Ectodermal cell (in vitro differentiated cells): ENCODE measurements around the gene PRCD.
A peak's percentile ranks its signal among the peaks of the same experiment; 100 is the strongest.

Experiments used
- H3K27ac ChIP-seq: 2 replicates; pipeline ENCODE4 v1.7.0; 2013; ENCODE audit warnings: mild to moderate bottlenecking, low read depth, low read length; ENCODE audit not compliant: insufficient read depth, poor library complexity, severe bottlenecking
- H3K27me3 ChIP-seq: 2 replicates; pipeline ENCODE4 v1.7.0; 2013; ENCODE audit warnings: mild to moderate bottlenecking, low read length; ENCODE audit not compliant: insufficient read depth, control insufficient read depth, poor library complexity, severe bottlenecking
- H3K36me3 ChIP-seq: one replicate; pipeline ENCODE4 v1.7.0; 2013; ENCODE audit warnings: low read length; ENCODE audit not compliant: control insufficient read depth, insufficient read depth
- H3K4me1 ChIP-seq: one replicate; pipeline ENCODE4 v1.7.0; 2013; ENCODE audit warnings: low read length; ENCODE audit not compliant: control insufficient read depth, insufficient read depth
- H3K4me3 ChIP-seq: 2 replicates; pipeline ENCODE4 v1.7.0; 2013; ENCODE audit warnings: low read depth, low read length, control low read depth; ENCODE audit not compliant: insufficient read depth
- H3K9me3 ChIP-seq: 2 replicates; pipeline ENCODE4 v1.7.0; 2013; ENCODE audit warnings: mild to moderate bottlenecking, low read length, moderate library complexity; ENCODE audit not compliant: control insufficient read depth
- WGBS, 2 experiments: methylation state at CpG; one replicate each; pipeline ENCODE4 v1.1.7; 2013; ENCODE audit warnings: missing lambda C conversion rate in 2 of 2; 5-methylcytosine and 5-hydroxymethylcytosine counted together

The PRCD gene

DNA sequence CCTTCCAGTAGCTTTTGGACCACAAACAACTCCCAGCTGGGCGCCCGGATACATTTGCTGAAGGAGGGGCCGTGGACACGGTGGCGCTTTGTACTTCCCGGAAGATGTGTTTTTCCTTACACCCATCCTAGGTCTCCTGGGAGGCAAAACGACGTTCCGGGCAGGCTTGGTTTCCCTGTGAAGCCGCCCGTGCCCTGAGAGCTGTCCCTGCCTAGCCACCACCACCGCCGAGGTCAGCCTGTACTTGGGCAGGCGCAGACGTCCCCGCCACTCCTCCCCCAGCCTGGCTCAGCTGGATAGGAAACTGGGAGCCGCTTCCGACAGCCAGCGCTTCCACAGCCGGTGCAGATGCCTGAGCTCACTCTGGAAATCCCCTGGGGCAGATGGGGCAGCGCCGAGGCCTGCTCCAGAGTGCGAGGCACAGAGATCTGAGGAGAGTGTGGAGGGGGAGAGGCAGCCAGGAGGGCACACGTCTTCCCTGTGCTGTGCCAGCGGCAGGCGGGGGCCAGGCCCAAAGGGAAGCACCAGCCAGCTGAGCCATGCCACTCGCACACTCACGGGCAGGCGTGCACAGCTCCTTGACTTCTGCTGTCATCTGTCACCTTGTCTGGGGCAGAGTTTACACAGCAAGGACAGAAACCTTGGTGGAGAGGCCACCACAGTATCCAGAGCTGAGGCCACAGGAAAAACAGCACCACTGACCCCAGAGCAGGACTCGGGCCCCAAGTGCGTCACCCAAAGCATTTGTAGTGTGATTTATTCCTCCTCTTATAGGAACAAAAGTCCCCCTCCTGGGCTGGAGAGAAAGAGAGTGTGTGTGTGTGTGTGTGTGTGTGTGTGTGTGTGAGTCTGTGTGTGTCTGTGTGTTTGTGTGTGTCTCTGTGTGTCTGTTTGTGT lies 41.6 kb upstream of the PRCD start:
- Histone ChIP-seq H3K27me3 (peaks cover 19% of the 10 kb centered on the region), H3K36me3 (no peaks in the 10 kb centered on the region), H3K9me3 (no peaks in the 10 kb centered on the region), H3K27ac (no peak overlapping the region), H3K4me3 (no peak overlapping the region), H3K4me1 (peaks cover 37% of the 10 kb centered on the region)
- 42 to 44% methylated on average over 31 of the region's 31 CpGs for WGBS, 2 experiments

DNA sequence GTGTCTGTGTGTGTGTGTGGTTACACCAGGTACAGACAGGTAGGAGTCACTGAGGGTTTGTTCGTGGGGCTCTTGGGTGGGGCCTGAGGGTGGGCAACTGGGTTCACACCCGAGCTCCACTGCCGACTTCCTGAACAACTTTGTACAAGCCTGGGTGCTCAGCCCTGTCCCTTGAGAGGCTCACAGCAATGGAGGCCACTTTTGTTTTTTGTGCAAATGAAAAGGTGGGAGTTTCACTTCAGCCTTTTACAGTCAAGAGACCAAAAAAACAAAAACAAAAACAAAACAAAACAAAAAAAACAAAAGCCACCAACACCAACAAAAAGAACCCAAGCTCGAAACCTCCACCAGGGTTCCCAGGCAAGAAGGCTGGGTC lies 41.0 kb upstream of the PRCD start:
- H3K4me3 ChIP-seq: no peak overlapping the region
- no peak overlapping the region for H3K27ac ChIP-seq
- H3K27me3 ChIP-seq: peaks cover 19% of the 10 kb centered on the region
- no peaks in the 10 kb centered on the region for H3K9me3 ChIP-seq
- H3K4me1 ChIP-seq: peaks cover 33% of the 10 kb centered on the region
- WGBS, 2 experiments: 78 to 81% methylated on average over 4 of the region's 4 CpGs
- no peaks in the 10 kb centered on the region for H3K36me3 ChIP-seq

DNA sequence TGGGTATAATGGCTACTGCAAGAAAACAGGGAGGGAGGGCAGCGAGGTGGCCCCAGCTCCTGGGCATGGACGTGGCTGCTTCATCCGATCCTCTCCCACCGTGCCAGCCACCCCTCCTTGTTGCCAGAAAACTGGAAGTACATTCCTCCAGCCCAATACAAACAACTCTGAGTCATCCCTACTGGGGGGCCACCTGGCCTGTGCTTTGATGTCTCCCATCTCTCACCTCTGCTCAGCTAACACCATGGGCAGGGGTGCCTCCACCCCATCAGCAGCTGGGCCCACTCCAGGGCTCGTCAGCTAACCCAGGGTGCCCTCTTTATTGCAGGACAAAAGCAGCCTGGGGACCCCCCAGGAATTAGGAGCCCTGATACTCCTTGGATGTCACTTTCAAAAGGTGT lies 40.6 kb upstream of the PRCD start:
- Histone ChIP-seq H3K27ac (no peak overlapping the region), H3K9me3 (no peaks in the 10 kb centered on the region), H3K27me3 (peaks cover 19% of the 10 kb centered on the region), H3K4me1 (peaks cover 33% of the 10 kb centered on the region), H3K4me3 (no peak overlapping the region), H3K36me3 (no peaks in the 10 kb centered on the region)
- 70 to 75% methylated on average over 5 of the region's 5 CpGs for WGBS, 2 experiments

DNA sequence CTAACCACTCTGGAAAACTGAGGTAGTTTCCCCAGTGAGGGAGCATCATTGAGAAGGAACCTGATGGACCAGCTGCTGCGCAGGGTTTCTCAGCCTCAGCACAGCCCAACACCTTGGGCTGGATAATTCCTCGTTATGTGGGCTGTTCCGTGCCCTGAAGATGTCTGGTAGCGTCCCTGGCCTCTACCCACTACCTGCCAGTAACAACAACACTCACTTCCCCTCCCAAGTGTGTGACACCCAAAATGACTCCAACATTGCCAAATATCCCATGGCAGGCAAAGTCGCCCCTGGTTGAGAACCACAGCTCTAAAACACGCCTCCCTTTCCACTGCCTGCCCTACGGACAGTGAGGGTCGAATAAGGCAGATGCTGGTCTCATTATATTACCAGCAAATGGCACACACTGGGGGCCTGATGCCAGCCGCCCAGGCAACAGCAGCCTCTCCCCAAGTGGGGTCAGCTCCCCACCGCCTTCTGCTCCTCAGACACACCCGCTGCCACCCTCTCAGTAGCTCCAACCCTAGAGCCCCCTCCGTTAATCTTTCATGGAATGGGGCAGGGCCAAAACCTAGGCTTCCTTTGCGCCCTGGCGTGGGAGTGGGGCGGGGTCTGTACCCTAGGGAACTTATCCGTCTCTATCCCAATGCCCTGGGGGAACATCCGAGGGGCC lies 39.6 kb upstream of the PRCD start:
- no peak overlapping the region for H3K27ac ChIP-seq
- peak overlapping the region; percentile 64 for H3K4me3 ChIP-seq
- H3K9me3 ChIP-seq: no peaks in the 10 kb centered on the region
- peaks cover 19% of the 10 kb centered on the region for H3K27me3 ChIP-seq
- peaks cover 33% of the 10 kb centered on the region for H3K4me1 ChIP-seq
- no peaks in the 10 kb centered on the region for H3K36me3 ChIP-seq
- WGBS, 2 experiments: 46 to 49% methylated on average over 17 of the region's 17 CpGs

DNA sequence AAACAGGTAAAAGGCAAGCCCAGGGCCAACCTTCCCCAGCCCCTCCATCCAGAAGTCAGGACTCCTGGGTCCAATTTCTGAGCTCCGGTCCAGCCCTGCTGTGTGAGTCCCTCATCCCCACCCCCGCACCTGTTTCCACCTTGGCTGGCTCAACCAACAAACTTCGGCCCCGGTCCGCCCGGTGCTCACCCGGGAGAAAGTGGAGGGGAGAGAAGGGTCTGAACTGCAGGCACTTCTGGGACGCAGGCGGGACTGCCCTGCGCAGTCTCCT lies 39.2 kb upstream of the PRCD start:
- Histone ChIP-seq H3K27me3 (peaks cover 19% of the 10 kb centered on the region), H3K36me3 (no peaks in the 10 kb centered on the region), H3K27ac (no peak overlapping the region), H3K4me1 (peaks cover 33% of the 10 kb centered on the region), H3K9me3 (no peaks in the 10 kb centered on the region), H3K4me3 (peak overlapping the region; percentile 64)
- 1 to 3% methylated on average over 10 of the region's 10 CpGs for WGBS, 2 experiments

DNA sequence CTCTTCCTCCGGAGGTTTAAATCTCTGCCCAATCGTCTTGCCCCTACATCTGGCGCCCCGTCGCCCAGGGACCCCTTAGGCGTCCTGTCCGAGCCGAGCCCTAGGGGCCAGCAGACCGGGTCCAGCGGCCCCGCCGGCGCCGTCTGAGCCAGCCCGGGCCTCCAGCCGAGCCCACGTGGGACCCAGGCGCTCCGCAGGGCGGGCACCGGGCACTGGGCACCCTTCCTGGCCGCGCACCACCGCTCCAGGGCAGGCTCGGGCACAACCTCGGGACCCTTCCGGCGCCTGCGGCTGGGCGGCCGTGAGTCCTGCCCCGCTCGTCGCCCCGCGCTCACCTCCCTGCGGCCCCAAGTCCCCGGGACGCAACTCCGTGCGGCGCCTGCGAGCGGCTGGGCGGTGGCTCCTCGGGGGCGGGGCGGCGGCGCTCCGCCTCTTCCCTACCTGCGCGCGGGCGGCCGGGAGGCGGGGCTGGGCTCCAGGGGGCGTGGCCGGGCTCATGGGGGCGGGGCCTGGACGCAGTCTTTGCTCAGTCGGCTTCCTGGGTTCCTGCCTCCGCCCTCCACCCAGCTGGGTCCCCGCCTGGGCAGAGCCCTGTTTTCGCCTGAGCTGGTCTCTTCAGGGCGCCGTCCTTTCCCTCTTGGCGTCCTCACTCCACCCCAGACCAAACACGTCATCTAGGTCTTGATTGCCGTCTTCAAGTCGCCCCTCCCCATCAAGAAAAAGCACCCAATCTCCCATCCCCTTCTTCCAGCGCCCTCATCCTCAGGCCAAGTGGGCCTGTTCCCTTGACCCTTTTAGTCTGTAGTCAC lies 38.6 kb upstream of the PRCD start, which contains the start of gene RHBDF2:
Gene RHBDF2 (minus strand): TSS at position 406 of the 809 bp plus-strand sequence. CDS start 19,899 bp downstream, outside the sequence.
- H3K4me1 ChIP-seq: peaks cover 33% of the 10 kb centered on the region
- 2 to 3% methylated on average over 72 of the region's 72 CpGs for WGBS, 2 experiments
- H3K27ac ChIP-seq: no peak within 1 kb of the TSS
- no peaks in the 10 kb centered on the region for H3K9me3 ChIP-seq
- H3K36me3 ChIP-seq: no peaks in the 10 kb centered on the region
- peaks cover 19% of the 10 kb centered on the region for H3K27me3 ChIP-seq
- peak within 1 kb of the TSS; percentile 64 for H3K4me3 ChIP-seq

DNA sequence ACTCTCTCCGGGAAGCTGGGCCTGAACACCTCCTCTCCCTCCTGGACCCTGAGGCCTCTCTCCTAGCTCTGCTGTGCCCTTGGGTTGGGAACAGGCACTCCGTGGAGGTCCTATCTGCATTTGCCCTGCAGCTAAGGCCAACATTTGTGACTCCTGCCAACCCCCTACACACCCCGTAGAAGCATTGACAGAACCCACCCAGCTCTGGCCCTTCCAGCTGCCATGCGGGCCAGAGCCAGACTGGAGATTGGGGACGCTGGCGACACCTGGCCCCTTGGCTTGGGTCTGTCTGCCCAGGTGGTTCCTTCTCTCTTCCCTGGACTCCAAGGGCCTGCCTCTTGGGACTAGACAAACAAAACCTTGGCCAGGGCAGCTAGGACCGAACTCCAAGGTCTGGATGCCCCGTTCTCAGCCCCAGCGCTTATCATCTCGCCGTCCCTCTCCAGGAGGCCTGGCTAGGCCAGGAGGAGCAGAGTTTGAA lies 38.0 kb upstream of the PRCD start:
- H3K36me3 ChIP-seq: no peaks in the 10 kb centered on the region
- no peak overlapping the region for H3K27ac ChIP-seq
- peaks cover 33% of the 10 kb centered on the region for H3K4me1 ChIP-seq
- H3K9me3 ChIP-seq: no peaks in the 10 kb centered on the region
- WGBS, 2 experiments: 80 to 84% methylated on average over 11 of the region's 11 CpGs
- peak overlapping the region; percentile 64 for H3K4me3 ChIP-seq
- H3K27me3 ChIP-seq: peaks cover 23% of the 10 kb centered on the region

DNA sequence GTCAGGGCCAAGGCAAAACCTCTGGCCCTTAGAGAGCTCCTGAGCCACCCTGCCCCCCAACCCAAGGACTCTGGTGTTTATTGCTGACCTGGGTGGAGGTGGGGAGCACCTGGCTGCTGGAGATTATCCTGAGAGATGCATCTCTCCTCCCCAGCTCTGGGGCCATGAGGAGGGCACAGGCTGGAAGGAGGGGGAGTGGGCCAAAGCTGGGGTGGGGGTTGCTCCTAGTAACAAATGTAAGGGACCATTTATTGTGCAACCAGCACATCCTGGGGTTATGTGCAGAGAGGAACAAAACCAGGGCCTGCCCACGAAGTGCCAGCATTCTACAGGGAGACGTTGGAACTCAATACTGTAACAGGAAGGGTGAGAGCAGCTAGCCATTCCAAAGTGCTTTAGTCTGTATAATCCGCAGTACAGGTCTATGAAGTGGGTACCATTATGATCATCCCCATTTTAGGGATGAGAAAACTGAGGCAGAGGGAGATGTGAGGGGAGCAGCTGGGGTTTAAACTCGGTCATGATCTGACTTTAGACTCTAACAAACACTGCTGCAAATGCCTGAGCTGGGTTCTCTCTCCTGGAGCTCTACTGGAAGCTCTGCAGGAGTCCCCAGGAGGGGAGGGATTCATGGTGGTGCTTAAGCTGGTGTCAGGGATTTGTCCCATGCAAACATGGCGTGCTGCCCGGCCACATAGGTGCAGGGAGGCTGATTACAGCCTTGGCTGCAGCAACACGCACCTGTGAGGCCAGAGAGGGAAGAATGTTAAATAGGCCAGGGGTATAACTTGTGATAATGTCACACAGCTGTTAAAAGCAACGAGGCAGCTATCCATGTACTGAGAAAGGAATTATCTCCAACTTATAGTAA lies 37.3 kb upstream of the PRCD start:
- no peaks in the 10 kb centered on the region for H3K9me3 ChIP-seq
- peaks cover 33% of the 10 kb centered on the region for H3K4me1 ChIP-seq
- H3K27me3 ChIP-seq: peaks cover 24% of the 10 kb centered on the region
- 88 to 90% methylated on average over 7 to 8 of the region's 8 CpGs for WGBS, 2 experiments
- no peaks in the 10 kb centered on the region for H3K36me3 ChIP-seq
- H3K4me3 ChIP-seq: no peak overlapping the region
- H3K27ac ChIP-seq: no peak overlapping the region

DNA sequence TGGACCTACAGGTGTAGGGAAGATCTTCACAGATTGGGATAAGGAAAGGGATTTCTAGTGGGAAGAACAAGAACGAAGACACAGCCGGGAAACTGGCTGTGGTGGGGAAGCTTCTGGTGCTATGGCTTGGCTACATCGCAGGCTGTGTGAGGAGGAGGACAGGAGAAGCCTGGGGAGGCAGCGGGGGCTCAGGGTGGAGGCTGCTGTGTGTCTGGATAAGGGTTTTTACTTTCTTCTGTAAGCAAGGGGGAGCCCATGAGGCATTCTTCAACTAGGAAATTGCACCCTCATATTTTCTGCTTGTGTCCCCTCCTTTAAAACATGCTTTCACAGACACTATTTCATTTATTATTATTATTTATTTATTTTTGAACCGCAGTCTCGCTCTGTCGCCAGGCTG lies 35.7 kb upstream of the PRCD start:
- Histone ChIP-seq H3K27ac (no peak overlapping the region), H3K27me3 (peaks cover 24% of the 10 kb centered on the region), H3K9me3 (no peaks in the 10 kb centered on the region), H3K4me1 (peaks cover 22% of the 10 kb centered on the region), H3K4me3 (no peak overlapping the region), H3K36me3 (no peaks in the 10 kb centered on the region)
- 68 to 71% methylated on average over 6 of the region's 7 CpGs for WGBS, 2 experiments
